ENCODE data around the gene RAD51.
"Not testable (repeated sequence)": the region's sequence is repeated elsewhere in the genome, so short reads cannot be mapped to it uniquely, and the experiment has no call there.

Gene RAD51

GRCh38 chr15:40694688-40695468 is at the start of gene RAD51:
TSS of gene RAD51 (plus strand) at chr15:40695174. CDS start at chr15:40698759, 3,585 bp downstream.
- peak; percentile 81 for DNase-seq

- DNase-seq = no peak
Observed at GRCh38 chr15:40647523-40647922, 47.5 kb upstream of the RAD51 start.

- no peak for DNase-seq
Observed at GRCh38 chr15:40650479-40650878, 44.5 kb upstream of the RAD51 start.

GRCh38 chr15:40660686-40661085 is 34.3 kb upstream of the RAD51 start:
- no peak for DNase-seq

- DNase-seq = no peak
Observed at GRCh38 chr15:40664909-40665308, 30.1 kb upstream of the RAD51 start.

GRCh38 chr15:40676290-40676689 is 18.7 kb upstream of the RAD51 start:
- DNase-seq = not testable (repeated sequence)

- DNase-seq = not testable (repeated sequence)
Observed at GRCh38 chr15:40676906-40677305, 18.1 kb upstream of the RAD51 start.

GRCh38 chr15:40680151-40680550 is 14.8 kb upstream of the RAD51 start:
- DNase-seq = no peak

GRCh38 chr15:40680959-40681358 is 14.0 kb upstream of the RAD51 start:
- not testable (repeated sequence) for DNase-seq

GRCh38 chr15:40684381-40684780 is 10.6 kb upstream of the RAD51 start:
- no peak for DNase-seq

GRCh38 chr15:40685376-40685775 is 9.6 kb upstream of the RAD51 start:
- DNase-seq = no peak

GRCh38 chr15:40688932-40689799 is 5.8 kb upstream of the RAD51 start:
- no peak for DNase-seq

- no peak for DNase-seq
Observed at GRCh38 chr15:40691737-40692136, 3.2 kb upstream of the RAD51 start.

GRCh38 chr15:40693904-40694687 is 878 bp upstream of the RAD51 start:
- DNase-seq = no peak

GRCh38 chr15:40695469-40695890 is 506 bp downstream of the RAD51 start:
- no peak for DNase-seq

GRCh38 chr15:40696228-40696627 is 1.3 kb downstream of the RAD51 start:
- DNase-seq = no peak

GRCh38 chr15:40697916-40698315 is 2.9 kb downstream of the RAD51 start:
- DNase-seq = no peak

GRCh38 chr15:40702077-40702476 is 7.1 kb downstream of the RAD51 start:
- no peak for DNase-seq

GRCh38 chr15:40706121-40706520 is 11.1 kb downstream of the RAD51 start:
- DNase-seq = no peak

- DNase-seq = no peak
Observed at GRCh38 chr15:40714144-40714543, 19.2 kb downstream of the RAD51 start.

- DNase-seq = no peak
Observed at GRCh38 chr15:40716165-40716564, 21.2 kb downstream of the RAD51 start.

GRCh38 chr15:40721701-40722100 is 26.7 kb downstream of the RAD51 start:
- DNase-seq = no peak

- DNase-seq = no peak
Observed at GRCh38 chr15:40722354-40722753, 27.4 kb downstream of the RAD51 start.

Data from NCI-H524 treated with DMSO at 0.1 percent for 48 hours (cell line).